Adrenal gland (tissue), 12 donors: ENCODE results near the gene CENPP. TPM values are rescaled to one million over a fixed set of nuclear protein-coding genes. Genes with fewer than 3 reads are reported as not detected.

ENCODE experiments used
- DNase-seq, 7 donors: peaks; one replicate each; pipeline ENCODE4 v3.0.0-alpha.2; 2019 to 2020
- H3K27ac ChIP-seq, 5 donors: fragments of 200-600 bp; sonication (generic) in 4 of 5; 1 replicate in 3 of 5; 2 replicates in 2 of 5; pipeline versions ENCODE4 v1.5.1 to v1.8.0; 2016 to 2020; ENCODE audit warnings: mild to moderate bottlenecking in 1 of 5
- H3K27me3 ChIP-seq: fragments of 200-600 bp; 2 replicates; pipeline ENCODE4 v1.8.0; 2021
- H3K36me3 ChIP-seq, 2 donors: fragments of 200-600 bp; replicated peaks in 1 of 2; 1 replicate in 1 of 2; 2 replicates in 1 of 2; pipeline versions ENCODE4 v1.5.1 to v1.8.0; 2018 to 2022
- H3K4me1 ChIP-seq, 2 donors: fragments of 200-600 bp; replicated peaks in 1 of 2; 1 replicate in 1 of 2; 2 replicates in 1 of 2; pipeline versions ENCODE4 v1.5.1 to v1.8.0; 2018 to 2021
- H3K4me3 ChIP-seq, 4 donors: fragments of 200-600 bp; sonication (generic) in 3 of 4; one replicate each; pipeline ENCODE4 v1.5.1; 2016 to 2018
- H3K9me3 ChIP-seq, 3 donors: fragments of 200-600 bp; sonication (generic) in 1 of 3; replicated peaks in 1 of 3; 1 replicate in 2 of 3; 2 replicates in 1 of 3; pipeline versions ENCODE4 v1.5.1 to v1.8.0; 2016 to 2021
- CTCF ChIP-seq, 6 experiments: fragments of 450-650 bp in 4 of 6; fragments of 200-600 bp in 2 of 6; sonication (generic) in 1 of 6; IDR thresholded peaks; 1 replicate in 5 of 6; 2 replicates in 1 of 6; pipeline versions ENCODE4 v1.5.1 to v1.8.0; 2016 to 2021; ENCODE audit warnings: antibody characterized with exemption in 6 of 6, mild to moderate bottlenecking in 2 of 6, moderate library complexity in 1 of 6
- POLR2A ChIP-seq, 2 donors: fragments of 450-650 bp; IDR thresholded peaks; one replicate each; pipeline ENCODE4 v1.6.1; 2017; ENCODE audit warnings: antibody characterized with exemption in 2 of 2, mild to moderate bottlenecking in 2 of 2, moderate library complexity in 1 of 2
- WGBS, 4 donors: extraction: QIAGEN DNeasy Blood & Tissue Kit in 2 of 4; methylation state at CpG; one replicate each; pipeline versions ENCODE4 v1.1.5 to v1.1.7; 2013 to 2017; 5-methylcytosine and 5-hydroxymethylcytosine counted together
- intact Hi-C, 2 donors: fragments of 100-400 bp; cut with DNase I; formaldehyde crosslinking; loops; one replicate each; pipeline versions ENCODE4 v1.14.1 to v1.15.0; 2022 to 2023
- polyA plus RNA-seq, 3 donors: library from polyadenylated mRNA; stranded (reverse); fragments of 200-250 nt in 2 of 3; fragments of 350-450 nt in 1 of 3; fragmentation: Illumina TruSeq in 1 of 3; extraction: RNeasy Lipid Tissue Mini Kit (QIAGEN cat#74804) in 1 of 3; gene quantifications; one replicate each; pipeline ENCODE4 v1.2.3, GENCODE V29; 2013 to 2014
- total RNA-seq, 9 donors: library from RNA; depleted of rRNA in 4 of 9; stranded (reverse); fragments of >200 nt in 4 of 9; fragments of 120-200 nt in 1 of 9; fragmentation: NEBNext Ultra II Directional in 1 of 9; extraction: Animal tissue kit (Norgen Biotek cat#: 25700) in 1 of 9; gene quantifications; one replicate each; pipeline versions ENCODE4 v1.1.0 to v1.2.4, GENCODE V29; 2013 to 2023
- donor health status: healthy with polysubstance abuse.
- donor health status: Bipolar disorder and iron deficiency.
- donor health status: DM: yes; HTN: yes; CAD: no.
- donor health status: DM: no; HTN: no; CAD: no.
- donor health status: DM: no; HTN: no; CAD: no.
- donor health status: DM: yes; HTN: yes; CAD: no.

CENPP gene
- total and polyA plus RNA-seq, 12 donors = 1.1 to 14.0 (median 3.1) TPM

- intact Hi-C loops = no loop called here
- 86 to 93% (median 87%) methylated on average over 9 of the region's 9 CpGs for WGBS, 4 donors
- Histone ChIP-seq H3K4me3 (no peak overlapping the region), H3K4me1 (no peaks in the 10 kb centered on the region), H3K27ac (peak overlapping the region in 1 of 5 donors; percentile 24), H3K9me3 (no peaks in the 10 kb centered on the region), H3K36me3 (no peaks in the 10 kb centered on the region), H3K27me3 (no peaks in the 10 kb centered on the region)
- DNase-seq = no peak
- TF ChIP-seq POLR2A (IDR thresholded peaks at IDR 0.05) (no peak), CTCF (IDR thresholded peaks at IDR 0.05) (no peak)
Measured at GRCh38 chr9:92493749-92494387, 168.1 kb downstream of the CENPP start.

- intact Hi-C loops = no loop called here
- H3K4me3 ChIP-seq = no peak overlapping the region
- no peaks in the 10 kb centered on the region for H3K9me3 ChIP-seq
- no peak overlapping the region for H3K27ac ChIP-seq
- H3K27me3 ChIP-seq = no peaks in the 10 kb centered on the region
- no peak for DNase-seq
- no peaks in the 10 kb centered on the region for H3K36me3 ChIP-seq
- no peaks in the 10 kb centered on the region for H3K4me1 ChIP-seq
- 80 to 96% (median 94%) methylated on average over 2 of the region's 2 CpGs for WGBS, 4 donors
- TF ChIP-seq CTCF (IDR thresholded peaks at IDR 0.05) (no peak), POLR2A (IDR thresholded peaks at IDR 0.05) (no peak)
Measured at GRCh38 chr9:92494856-92495255, 169.1 kb downstream of the CENPP start.

- TF ChIP-seq POLR2A (IDR thresholded peaks at IDR 0.05) = no peak
- TF ChIP-seq CTCF (IDR thresholded peaks at IDR 0.05) = no peak
- 85 to 95% (median 90%) methylated on average over 5 of the region's 5 CpGs for WGBS, 4 donors
Measured at GRCh38 chr9:92496396-92497176, 170.8 kb downstream of the CENPP start.

GRCh38 chr9:92499701-92500100 is 173.9 kb downstream of the CENPP start:
- TF ChIP-seq CTCF (IDR thresholded peaks at IDR 0.05) (no peak), POLR2A (IDR thresholded peaks at IDR 0.05) (no peak)
- no peaks in the 10 kb centered on the region for H3K4me1 ChIP-seq
- DNase-seq = no peak
- no peak overlapping the region for H3K27ac ChIP-seq
- no peaks in the 10 kb centered on the region for H3K27me3 ChIP-seq
- intact Hi-C loops = no loop called here
- WGBS, 4 donors = 41 to 80% (median 68%) methylated on average over 2 of the region's 2 CpGs
- H3K4me3 ChIP-seq = no peak overlapping the region
- no peaks in the 10 kb centered on the region for H3K36me3 ChIP-seq
- H3K9me3 ChIP-seq = no peaks in the 10 kb centered on the region

More at GRCh38 chr9:92496396-92497176, 170.8 kb downstream of the CENPP start:
- H3K27me3 ChIP-seq = no peaks in the 10 kb centered on the region
- H3K27ac ChIP-seq = no peak overlapping the region
- H3K4me1 ChIP-seq = no peaks in the 10 kb centered on the region
- H3K9me3 ChIP-seq = no peaks in the 10 kb centered on the region
- no peak for DNase-seq
- no peaks in the 10 kb centered on the region for H3K36me3 ChIP-seq
- no peak overlapping the region for H3K4me3 ChIP-seq
- intact Hi-C loops = no loop called here
